Retinal pigment epithelial cell (primary cell): ENCODE measurements around the gene CCDC190.
A peak's percentile ranks its signal among the peaks of the same experiment; 100 is the strongest.

Source experiments
- DNase-seq: peaks from one replicate; pipeline ENCODE4 v3.0.0-alpha.2; 2010; ENCODE audit warnings: low read depth
- H3K4me3 ChIP-seq: 2 replicates; pipeline ENCODE4 v1.5.1; 2011; ENCODE audit warnings: mild to moderate bottlenecking, low read length, control low read depth, moderate library complexity
- CTCF ChIP-seq: conservative IDR thresholded peaks from 2 replicates; pipeline ENCODE4 v1.5.1; 2011; ENCODE audit warnings: low read depth, low read length, control low read depth, inconsistent platforms

CCDC190 gene

GRCh38 chr1:162904579-162904978 is 43.6 kb upstream of the CCDC190 start:
- peak; percentile 95 for DNase-seq
- H3K4me3 ChIP-seq: no peak overlapping the region
- TF ChIP-seq CTCF: no peak

- DNase-seq: no peak
- H3K4me3 ChIP-seq: no peak overlapping the region
- TF ChIP-seq CTCF: no peak
Observed at GRCh38 chr1:162904023-162904422, 43.0 kb upstream of the CCDC190 start.

- no peak for TF ChIP-seq CTCF
- H3K4me3 ChIP-seq: no peak overlapping the region
- peak; percentile 75 for DNase-seq
Observed at GRCh38 chr1:162903246-162903645, 42.3 kb upstream of the CCDC190 start.

- H3K4me3 ChIP-seq: no peak overlapping the region
- no peak for DNase-seq
- no peak for TF ChIP-seq CTCF
Observed at GRCh38 chr1:162902416-162902815, 41.4 kb upstream of the CCDC190 start.

GRCh38 chr1:162901243-162901642 is 40.3 kb upstream of the CCDC190 start:
- no peak overlapping the region for H3K4me3 ChIP-seq
- no peak for TF ChIP-seq CTCF

GRCh38 chr1:162899422-162900146 is 38.6 kb upstream of the CCDC190 start:
- no peak overlapping the region for H3K4me3 ChIP-seq
- peak; percentile 97 for DNase-seq
- no peak for TF ChIP-seq CTCF

More at GRCh38 chr1:162901243-162901642, 40.3 kb upstream of the CCDC190 start:
- DNase-seq: no peak

GRCh38 chr1:162893612-162893908 is 32.6 kb upstream of the CCDC190 start:
- no peak for DNase-seq
- no peak overlapping the region for H3K4me3 ChIP-seq
- TF ChIP-seq CTCF: no peak
